ENCODE results near the gene DDX24. TPM values are rescaled to one million over a fixed set of nuclear protein-coding genes. Genes with fewer than 3 reads are reported as not detected.

Gene DDX24
- 110 TPM for total RNA-seq

GRCh38 chr14:94080621-94081385 is at the start of gene DDX24, which contains the start of gene IFI27L1:
DDX24 (minus strand) TSS chr14:94081202; CDS start chr14:94079742, 1,460 bp downstream.
IFI27L1 (plus strand) TSS chr14:94081310; CDS start chr14:94096938, 15,628 bp downstream.
- peak; percentile 94 for DNase-seq

- DNase-seq: no peak
Observed at GRCh38 chr14:94129758-94130414, 48.9 kb upstream of the DDX24 start.

- peak; percentile 85 for DNase-seq
Observed at GRCh38 chr14:94129111-94129757, 48.2 kb upstream of the DDX24 start, which contains the start of gene IFI27L2. IFI27L2 (minus strand) TSS chr14:94129604; CDS start chr14:94129564, 40 bp downstream.

- DNase-seq: no peak
Observed at GRCh38 chr14:94128216-94128839, 47.3 kb upstream of the DDX24 start.

GRCh38 chr14:94127330-94127729 is 46.3 kb upstream of the DDX24 start:
- no peak for DNase-seq

- no peak for DNase-seq
Observed at GRCh38 chr14:94126800-94127199, 45.8 kb upstream of the DDX24 start.

GRCh38 chr14:94126419-94126677 is 45.3 kb upstream of the DDX24 start:
- DNase-seq: no peak

GRCh38 chr14:94125659-94126418 is 44.8 kb upstream of the DDX24 start:
- DNase-seq: no peak

GRCh38 chr14:94124582-94125377 is 43.8 kb upstream of the DDX24 start:
- no peak for DNase-seq

- no peak for DNase-seq
Observed at GRCh38 chr14:94123868-94124267, 42.9 kb upstream of the DDX24 start.

- DNase-seq: no peak
Observed at GRCh38 chr14:94123296-94123695, 42.3 kb upstream of the DDX24 start.

GRCh38 chr14:94122438-94122837 is 41.4 kb upstream of the DDX24 start:
- no peak for DNase-seq

- DNase-seq: no peak
Observed at GRCh38 chr14:94121485-94121884, 40.5 kb upstream of the DDX24 start.

- no peak for DNase-seq
Observed at GRCh38 chr14:94120667-94121340, 39.8 kb upstream of the DDX24 start.

- no peak for DNase-seq
Observed at GRCh38 chr14:94119071-94119470, 38.1 kb upstream of the DDX24 start.

GRCh38 chr14:94117856-94118255 is 36.9 kb upstream of the DDX24 start:
- DNase-seq: no peak

GRCh38 chr14:94116701-94117100 is 35.7 kb upstream of the DDX24 start:
- DNase-seq: no peak

GRCh38 chr14:94115631-94116030 is 34.6 kb upstream of the DDX24 start:
- no peak for DNase-seq

GRCh38 chr14:94115058-94115591 is 34.1 kb upstream of the DDX24 start:
- DNase-seq: no peak

- DNase-seq: no peak
Observed at GRCh38 chr14:94114589-94115057, 33.6 kb upstream of the DDX24 start.
